Uterus (tissue), 2 donors: ENCODE data around the gene HMCN1.

Source experiments
- POLR2A ChIP-seq, 2 donors: fragments of 450-650 bp; IDR thresholded peaks; one replicate each; pipeline ENCODE4 v1.6.1; 2016; ENCODE audit warnings: antibody characterized with exemption in 2 of 2, mild to moderate bottlenecking in 1 of 2, moderate library complexity in 1 of 2
- TF ChIP-seq, protein P1 (sequence below), 4 experiments: fragments of 200-600 bp in 2 of 4; fragments of 450-650 bp in 2 of 4; sonication (generic) in 2 of 4; IDR thresholded peaks; one replicate each; pipeline ENCODE4 v1.5.1; 2016 to 2019; ENCODE audit warnings: antibody characterized with exemption in 4 of 4, mild to moderate bottlenecking in 2 of 4, moderate library complexity in 1 of 4

DNA sequence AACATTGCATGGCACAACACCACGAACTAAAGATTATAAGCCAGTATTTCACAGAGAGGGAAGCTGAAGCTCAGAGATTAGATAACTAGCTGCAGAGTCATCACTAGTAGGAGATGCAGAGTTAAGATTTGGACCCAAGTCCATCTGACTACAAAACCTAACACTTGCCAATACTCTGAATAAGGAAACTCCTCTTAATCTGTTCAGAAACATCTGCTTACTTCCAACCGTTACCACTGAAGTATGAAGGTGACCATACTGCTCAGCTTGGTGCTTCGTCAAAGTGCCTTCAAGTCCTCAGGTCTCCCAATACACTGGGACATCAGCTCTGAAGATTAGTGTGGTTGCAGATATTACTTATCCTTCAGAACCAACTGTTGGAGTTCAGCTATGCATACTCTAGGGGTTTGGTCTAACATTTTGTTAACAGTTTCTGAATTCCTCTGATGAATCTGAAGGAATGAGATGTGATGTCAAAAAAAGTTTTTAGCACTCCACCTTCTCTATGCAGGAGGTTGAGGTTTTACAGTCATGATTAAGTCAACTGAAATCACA, 461.3 kb downstream of the HMCN1 start:
- TF ChIP-seq, protein P1, sequence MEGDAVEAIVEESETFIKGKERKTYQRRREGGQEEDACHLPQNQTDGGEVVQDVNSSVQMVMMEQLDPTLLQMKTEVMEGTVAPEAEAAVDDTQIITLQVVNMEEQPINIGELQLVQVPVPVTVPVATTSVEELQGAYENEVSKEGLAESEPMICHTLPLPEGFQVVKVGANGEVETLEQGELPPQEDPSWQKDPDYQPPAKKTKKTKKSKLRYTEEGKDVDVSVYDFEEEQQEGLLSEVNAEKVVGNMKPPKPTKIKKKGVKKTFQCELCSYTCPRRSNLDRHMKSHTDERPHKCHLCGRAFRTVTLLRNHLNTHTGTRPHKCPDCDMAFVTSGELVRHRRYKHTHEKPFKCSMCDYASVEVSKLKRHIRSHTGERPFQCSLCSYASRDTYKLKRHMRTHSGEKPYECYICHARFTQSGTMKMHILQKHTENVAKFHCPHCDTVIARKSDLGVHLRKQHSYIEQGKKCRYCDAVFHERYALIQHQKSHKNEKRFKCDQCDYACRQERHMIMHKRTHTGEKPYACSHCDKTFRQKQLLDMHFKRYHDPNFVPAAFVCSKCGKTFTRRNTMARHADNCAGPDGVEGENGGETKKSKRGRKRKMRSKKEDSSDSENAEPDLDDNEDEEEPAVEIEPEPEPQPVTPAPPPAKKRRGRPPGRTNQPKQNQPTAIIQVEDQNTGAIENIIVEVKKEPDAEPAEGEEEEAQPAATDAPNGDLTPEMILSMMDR (IDR thresholded peaks at IDR 0.05) = no peak
- TF ChIP-seq POLR2A (IDR thresholded peaks at IDR 0.05) = no peak
